Measurements from ENCODE around the gene IL18RAP.

IL18RAP gene, protein sequence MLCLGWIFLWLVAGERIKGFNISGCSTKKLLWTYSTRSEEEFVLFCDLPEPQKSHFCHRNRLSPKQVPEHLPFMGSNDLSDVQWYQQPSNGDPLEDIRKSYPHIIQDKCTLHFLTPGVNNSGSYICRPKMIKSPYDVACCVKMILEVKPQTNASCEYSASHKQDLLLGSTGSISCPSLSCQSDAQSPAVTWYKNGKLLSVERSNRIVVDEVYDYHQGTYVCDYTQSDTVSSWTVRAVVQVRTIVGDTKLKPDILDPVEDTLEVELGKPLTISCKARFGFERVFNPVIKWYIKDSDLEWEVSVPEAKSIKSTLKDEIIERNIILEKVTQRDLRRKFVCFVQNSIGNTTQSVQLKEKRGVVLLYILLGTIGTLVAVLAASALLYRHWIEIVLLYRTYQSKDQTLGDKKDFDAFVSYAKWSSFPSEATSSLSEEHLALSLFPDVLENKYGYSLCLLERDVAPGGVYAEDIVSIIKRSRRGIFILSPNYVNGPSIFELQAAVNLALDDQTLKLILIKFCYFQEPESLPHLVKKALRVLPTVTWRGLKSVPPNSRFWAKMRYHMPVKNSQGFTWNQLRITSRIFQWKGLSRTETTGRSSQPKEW

DNA sequence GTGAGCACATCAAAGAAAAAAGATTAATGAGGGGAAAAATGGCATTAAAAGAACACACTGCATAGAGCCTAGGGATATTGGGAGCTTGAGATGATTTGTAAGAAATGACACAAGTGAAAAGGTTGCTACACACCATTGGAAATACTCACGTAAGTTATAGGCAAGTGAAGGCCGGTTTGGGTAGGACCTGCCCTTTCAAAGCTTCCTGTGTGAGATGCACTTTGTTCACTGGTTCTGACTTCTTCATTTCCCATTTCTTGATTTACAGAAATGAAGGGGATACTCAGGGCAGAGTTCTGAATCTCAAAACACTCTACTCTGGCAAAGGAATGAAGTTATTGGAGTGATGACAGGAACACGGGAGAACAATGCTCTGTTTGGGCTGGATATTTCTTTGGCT lies at the start of gene IL18RAP:
IL18RAP (plus strand) TSS at position 251 of the 400 bp plus-strand sequence; CDS start at position 369, 118 bp downstream.
- no peak for DNase-seq

DNA sequence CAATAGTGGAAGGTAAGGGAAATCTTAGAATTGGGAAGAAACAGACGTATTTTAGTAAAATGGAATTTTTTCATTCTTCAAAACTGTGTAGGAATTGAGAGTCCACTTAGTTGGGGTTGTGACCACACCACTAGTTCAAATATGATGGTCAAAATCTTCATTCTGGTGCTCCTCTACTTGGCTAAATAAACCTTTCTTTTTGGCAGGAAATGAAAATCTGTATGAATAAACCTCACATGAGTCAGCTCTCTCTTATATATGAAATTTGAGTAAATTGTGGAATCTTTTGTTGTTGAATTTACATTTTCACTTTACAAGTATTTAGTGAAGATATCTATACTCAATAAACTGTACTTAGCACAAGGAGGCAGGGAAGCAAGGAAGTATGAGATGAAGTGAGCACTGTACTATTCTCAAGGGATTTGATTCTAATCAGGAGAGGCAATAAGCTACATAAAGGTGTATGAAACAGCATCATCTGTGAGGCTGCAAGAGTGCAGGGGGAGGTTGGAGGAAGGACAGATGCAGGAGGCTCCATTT lies 46.8 kb upstream of the IL18RAP start:
- no peak for DNase-seq

DNA sequence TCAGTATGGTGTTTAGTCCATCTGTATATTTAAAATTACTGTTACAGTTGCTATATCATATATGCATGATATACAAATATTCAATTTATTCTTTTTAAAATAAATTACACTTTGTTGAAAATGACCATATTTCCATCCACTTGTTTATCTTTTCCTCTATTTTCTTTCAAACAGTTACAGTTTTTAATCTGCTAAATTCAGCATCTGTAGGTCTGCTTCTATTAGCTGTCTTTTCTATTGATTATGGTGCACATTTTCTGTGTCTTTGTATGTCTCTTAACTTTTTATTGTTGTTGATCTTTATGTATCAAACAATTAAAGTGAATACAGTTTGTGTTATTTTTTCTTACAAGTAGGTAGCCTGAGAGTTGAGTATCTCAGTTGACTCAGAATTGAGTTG lies 39.2 kb upstream of the IL18RAP start:
- DNase-seq, result no peak

DNA sequence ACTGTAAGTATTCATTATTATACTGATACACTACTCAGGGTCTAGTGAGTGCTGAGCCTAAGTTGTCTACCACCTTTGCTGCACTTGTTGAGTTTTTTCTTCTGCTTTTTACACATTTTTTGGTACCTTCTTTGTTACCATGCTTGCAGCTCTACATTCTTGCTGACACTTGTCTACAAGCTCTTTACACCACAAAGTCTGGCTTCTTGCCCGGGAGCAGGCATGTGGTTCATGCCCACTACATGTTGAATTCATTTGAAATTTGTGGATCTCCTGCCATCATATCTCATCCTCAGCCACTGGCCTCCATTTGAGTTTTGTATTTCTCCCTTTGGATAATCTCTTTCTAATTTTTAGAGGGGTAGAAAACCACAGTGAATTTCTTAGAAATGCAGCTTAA lies 37.4 kb upstream of the IL18RAP start:
- no peak for DNase-seq

DNA sequence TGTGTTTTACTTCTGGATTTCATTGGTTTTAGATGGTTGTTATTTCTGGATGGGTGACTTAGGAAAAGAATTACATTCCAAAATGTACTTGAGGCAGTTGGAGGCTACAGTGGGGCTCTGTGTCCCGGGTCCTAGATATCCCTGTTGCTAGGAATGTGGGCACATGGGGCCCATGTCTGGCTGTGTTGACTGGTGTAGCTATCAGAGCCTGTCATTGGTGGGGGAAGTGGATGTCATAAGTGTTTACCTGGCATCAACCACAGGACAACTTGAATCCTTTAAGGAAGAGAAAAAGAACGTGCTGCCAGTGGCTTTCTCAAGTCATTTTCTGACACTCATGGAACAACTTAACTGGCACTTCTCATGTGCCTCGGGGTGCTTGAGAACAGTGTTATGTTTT lies 37.0 kb upstream of the IL18RAP start:
- DNase-seq, result no peak

DNA sequence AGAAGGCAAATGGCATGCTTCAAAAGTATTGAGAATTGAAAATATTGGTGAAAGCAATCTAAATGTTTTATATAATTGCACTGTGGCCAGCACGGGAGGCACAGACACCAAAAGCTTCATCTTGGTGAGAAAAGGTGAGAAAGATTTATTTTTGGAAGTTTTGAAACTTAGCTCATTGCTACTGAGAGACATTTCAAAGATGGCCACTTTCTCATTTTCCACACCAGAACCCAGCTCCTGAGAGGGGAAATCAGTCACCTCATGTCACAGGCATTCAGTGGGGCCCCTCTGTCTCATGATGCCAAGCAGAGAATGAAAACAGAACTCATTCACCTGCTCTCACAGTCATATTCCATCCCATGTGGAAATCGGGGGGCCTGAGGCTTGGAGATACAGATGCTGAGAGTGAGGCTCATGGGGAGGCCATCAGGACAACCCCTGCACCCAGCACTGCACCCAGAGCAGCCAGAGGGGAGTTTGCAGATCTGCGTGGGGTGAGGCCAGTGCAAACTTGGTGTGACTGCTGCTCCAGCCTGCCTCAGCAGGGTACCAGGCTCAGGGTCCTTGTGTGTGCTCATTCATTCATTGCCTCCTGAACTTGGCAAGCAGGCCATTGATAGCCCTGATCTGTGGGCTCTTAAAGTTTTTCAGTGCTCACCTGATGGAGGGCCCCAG lies 36.0 kb upstream of the IL18RAP start:
- no peak for DNase-seq

DNA sequence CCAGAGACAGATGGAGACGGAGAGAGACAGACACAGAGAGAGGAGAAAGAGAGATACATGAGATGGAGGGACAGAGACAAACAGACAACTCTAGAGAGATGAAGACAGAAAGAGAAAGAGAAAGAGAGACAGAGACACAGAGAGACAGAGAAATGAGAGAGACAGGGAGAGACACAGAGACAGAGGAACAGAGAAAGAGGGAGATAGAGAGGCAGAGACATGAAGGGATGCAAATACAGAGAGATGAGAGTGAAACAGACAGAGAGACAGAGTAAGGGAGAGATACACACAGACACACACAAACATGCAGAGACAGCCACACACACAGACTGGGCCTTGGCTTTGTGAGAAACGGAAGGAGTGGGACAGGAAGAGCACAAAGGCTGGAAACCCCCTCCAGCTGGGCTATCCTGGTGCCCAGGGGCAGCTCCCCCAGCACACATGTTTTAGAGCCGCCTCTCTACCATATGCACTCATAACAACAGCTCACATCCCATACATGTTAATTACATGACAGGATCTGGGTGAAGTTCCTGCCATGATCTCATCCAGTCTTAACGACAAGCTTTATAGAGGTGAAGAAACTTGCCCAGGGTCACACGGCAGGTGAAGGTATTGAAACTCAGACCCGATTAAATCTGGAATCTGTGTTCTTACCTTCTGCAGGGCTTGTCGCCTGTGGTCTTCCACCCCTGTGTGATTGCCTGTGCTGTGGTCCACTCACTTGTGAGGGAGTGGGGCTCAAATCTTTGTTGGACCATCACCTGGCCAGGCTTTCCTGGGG lies 35.0 kb upstream of the IL18RAP start:
- no peak for DNase-seq

DNA sequence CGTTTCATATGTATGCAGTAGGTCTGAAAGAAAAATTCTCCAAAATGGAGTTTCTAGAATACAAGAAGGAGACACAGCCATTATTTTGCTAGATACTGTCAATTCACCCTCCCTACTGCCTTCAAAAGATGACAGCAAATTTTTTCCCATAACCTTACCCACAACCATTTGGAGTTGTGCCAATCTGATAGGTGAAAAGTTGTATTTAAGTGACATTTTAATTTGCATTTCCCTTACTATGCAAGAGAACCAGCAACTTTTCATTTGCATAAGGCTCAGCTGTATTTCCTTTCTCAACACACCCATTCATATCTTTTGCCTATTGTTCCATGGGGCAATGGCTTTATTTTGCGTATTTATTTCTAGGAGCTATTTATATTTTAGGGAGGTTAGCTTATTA lies 31.4 kb upstream of the IL18RAP start:
- no peak for DNase-seq

DNA sequence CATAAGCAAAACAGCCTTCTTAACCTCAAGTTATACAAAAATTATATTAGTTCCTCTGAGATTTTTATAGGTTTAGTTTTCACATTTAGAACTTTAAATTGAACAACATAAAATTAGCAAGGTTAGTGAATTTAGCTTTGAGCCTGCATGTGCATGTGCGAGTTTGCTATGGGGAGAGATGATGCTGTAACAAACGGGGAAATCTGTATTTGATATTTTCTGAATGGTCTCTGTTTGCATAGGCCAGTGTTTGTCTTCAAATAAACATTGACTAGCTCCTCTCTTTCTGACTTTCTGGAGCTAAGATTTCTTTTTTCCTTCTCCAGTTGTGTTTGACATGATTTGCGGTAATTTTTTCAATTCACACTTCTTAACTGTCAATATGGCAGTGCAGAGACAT lies 30.9 kb upstream of the IL18RAP start:
- DNase-seq, result no peak

DNA sequence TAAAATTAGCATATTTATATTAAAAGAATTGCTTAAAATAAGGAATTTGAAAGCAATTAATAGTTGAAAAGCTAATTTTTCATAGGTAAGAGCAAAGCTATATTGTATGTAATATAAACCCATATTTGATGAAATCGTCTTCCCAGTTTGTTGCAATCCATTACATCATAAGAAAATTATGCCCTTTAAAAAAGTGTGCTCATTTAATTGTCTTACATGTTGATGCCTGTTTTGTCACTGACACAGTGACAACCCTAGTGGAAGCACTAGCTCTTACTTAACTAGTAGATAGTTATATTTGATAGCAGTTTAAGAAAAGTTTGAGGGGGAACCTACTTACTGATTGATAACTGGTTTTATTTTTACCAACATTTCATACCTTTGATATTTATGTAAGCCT lies 30.0 kb upstream of the IL18RAP start:
- DNase-seq, result no peak

DNA sequence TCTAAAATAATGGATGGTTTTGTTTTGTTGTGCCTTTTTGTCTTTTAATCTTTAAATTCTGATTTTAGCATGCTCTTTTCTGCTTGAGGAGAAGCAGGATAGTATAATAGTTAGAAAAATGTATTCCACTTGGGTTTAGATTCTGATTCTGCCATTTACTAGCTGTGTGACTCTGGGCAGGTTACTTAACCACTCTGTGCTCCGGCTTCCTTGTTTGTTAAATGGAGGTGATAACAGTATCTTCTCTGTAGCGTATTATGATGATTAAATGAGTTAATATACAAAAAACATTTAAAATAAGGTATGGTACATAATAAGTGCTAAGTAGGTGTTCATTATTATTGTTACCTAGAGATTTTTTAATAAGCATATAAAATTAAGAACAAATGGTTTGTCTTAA lies 26.9 kb upstream of the IL18RAP start:
- DNase-seq, result no peak

DNA sequence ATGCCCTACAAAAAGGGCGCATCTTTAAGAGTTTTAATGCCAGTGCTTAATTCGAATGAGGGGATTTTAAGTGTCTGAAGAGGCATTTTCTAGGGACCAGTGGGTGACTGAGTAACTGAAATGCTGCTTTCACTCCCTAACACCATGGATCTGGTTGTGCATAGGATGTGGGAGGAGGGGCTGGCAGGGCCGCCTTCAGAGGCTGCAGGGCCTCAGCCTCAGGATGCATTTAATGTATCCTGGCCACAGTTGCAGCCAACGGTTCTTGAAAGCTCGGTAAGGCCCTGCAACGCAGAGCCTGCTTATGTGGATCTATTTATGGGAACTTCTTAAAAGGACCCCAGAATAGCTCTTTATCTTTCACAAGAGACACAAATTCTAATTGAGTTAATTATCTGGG lies 25.8 kb upstream of the IL18RAP start:
- no peak for DNase-seq

DNA sequence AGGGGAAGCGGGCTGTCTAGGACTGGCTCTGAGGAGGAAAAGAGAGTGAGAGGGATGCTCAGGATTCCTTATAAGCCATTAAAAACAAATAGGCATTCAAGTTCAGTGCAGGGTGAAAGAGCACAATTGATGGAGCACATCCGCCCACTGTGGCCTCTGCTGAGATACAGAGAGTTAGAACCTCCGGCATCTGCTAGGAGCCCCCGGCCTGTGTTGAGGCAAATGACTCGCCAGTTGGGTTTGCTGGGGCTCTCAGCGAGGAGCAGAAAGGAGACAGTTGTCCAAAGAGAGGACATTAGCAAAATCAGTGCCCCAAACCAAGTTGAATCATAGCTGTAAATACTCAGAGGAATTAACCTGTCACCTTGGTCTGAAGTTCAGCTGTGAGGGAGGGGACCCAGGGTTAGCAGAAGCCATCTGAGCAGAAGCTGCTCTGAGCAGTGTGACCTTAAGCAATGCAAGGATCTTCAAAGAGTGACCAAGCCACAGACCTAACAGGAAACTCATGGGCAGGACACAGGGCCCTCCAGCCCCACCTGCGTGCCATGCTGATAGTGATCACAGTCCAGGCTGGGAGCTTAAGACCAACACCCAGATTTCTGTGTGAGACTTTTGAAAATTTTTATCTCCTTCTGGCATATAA lies 23.3 kb upstream of the IL18RAP start:
- DNase-seq, result peak; percentile 62

DNA sequence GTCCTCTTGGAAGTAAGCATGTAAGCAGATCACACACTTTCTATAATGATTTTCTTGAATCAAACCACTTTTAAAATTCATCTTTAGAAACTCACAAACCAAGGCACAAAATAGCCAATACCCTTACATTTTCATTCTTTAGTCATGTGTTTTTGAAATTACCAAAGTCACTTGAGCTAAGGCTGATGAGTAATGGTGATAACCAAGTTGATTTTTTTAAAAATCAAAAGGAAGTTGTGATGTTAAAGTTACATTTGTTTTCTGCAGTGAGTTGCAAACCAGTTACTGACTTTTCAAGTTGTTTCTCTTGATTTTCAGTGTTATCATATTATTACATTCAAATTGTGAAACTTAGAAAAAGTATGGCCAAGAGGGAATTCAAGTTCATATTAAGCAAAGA lies 21.5 kb upstream of the IL18RAP start:
- DNase-seq, result no peak

DNA sequence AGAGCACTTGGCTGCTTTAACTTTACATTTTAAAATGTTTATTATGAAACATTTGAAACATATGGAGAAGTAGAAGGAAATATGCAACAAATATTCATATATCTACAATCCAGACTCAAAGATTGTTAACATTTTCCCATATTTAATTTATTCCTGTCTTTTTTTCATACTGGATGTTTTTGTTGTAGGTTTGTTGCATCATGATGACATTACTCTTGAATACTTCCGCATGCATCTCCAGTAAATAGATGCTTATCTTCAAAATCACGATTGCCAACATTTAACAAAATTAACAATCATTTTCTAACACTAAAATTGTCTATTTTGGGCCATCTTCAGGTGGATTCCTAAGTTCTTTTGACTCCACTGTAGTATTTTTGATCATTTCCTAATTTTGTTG lies 21.1 kb upstream of the IL18RAP start:
- DNase-seq, result no peak

DNA sequence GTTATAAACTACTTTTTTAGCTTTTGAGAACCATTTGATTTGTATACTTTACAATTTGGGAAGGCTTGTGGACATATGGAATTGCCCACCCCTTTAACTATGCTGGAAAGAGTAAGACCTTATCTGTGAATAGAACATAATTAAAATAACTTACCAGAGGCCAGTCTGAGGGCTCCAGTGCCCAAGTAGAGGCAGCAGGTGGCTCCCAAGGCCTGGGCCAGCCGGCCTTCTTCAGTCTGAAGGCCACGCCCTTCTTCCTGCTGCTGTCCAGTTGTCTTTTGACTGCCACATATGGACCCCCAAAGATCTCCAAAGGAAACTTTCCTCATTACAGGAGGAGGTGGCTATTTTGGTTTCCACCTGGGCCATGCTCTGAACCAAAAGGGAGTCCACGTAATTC lies 12.0 kb upstream of the IL18RAP start:
- no peak for DNase-seq

DNA sequence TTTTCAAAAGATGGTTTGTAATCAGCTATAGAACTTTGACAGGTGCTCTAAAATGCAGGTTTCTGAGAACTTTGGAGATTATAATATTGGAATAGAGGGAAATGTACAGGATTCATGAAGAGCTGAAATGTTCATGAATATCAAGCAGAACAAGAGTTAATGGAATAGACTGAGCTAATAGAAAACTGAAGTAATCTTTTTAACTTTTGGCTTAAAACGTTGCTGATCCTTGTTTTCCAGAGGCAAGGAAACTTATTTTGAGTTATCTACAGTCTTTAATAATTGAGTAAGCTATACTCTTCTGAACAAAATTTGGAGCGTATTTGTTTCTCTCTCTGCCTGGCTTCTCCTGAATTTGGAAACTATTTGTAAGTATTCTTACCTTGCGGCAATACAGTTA lies 10.8 kb upstream of the IL18RAP start:
- no peak for DNase-seq

DNA sequence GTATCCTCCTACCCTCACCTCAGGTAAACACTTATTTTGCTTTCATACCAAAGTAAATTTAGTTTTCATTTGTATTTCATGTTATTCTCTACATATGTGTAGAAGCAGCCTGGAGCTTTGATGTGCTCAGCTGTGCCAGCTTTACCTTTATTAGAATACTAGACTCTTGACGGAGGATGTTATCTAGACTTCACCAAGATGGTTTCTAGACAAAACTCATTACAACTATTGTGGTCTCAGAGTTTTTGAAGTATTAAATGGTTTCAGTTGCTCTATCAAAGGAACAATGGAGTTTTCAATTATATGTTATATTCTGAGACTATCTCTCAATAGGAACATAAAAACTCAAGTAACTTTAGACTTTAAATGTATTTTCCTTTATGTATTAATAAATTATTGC lies 5.0 kb upstream of the IL18RAP start:
- DNase-seq, result no peak

DNA sequence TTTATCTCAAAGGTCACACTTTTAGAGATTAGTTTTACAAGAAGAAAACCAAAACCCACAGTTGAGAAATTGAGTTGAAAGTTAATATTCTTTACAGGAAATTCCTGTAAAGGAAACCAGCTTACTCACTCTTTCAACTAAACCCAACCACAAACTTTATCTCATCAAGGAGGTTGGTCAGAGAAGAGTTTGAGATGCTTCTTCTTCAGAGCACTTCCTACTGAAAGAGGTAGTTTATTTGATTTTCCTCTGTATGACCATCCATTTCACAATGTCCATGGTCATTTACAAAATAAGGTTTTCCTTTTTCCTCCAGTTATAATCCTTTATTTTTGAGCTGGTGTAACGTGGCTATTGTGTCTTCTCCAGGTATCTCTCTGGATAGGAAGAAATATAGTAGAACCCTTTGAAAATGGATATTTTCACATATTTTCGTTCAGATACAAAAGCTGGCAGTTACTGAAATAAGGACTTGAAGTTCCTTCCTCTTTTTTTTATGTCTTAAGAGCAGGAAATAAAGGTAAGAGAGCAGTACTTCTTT lies 4.5 kb upstream of the IL18RAP start:
- DNase-seq, result no peak

DNA sequence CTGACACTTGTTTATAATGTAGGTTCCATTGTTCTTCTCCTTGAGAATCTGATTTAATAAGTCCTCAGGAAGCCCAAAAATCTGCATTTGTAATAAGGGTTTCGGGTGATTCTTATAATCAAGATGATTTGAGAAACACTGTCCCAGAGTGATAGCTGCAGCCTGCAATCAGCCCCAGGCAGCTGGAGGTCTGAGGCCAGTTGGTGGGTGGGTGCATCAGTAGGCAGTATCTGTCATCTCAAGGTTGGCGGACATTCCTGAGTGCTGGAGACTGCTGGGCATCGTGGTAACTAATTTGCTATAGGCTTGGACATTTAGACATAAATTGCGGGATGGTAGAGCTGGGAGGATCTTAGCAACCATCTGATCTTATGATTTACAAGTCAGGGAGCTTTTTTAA lies 2.7 kb upstream of the IL18RAP start:
- no peak for DNase-seq

DNA sequence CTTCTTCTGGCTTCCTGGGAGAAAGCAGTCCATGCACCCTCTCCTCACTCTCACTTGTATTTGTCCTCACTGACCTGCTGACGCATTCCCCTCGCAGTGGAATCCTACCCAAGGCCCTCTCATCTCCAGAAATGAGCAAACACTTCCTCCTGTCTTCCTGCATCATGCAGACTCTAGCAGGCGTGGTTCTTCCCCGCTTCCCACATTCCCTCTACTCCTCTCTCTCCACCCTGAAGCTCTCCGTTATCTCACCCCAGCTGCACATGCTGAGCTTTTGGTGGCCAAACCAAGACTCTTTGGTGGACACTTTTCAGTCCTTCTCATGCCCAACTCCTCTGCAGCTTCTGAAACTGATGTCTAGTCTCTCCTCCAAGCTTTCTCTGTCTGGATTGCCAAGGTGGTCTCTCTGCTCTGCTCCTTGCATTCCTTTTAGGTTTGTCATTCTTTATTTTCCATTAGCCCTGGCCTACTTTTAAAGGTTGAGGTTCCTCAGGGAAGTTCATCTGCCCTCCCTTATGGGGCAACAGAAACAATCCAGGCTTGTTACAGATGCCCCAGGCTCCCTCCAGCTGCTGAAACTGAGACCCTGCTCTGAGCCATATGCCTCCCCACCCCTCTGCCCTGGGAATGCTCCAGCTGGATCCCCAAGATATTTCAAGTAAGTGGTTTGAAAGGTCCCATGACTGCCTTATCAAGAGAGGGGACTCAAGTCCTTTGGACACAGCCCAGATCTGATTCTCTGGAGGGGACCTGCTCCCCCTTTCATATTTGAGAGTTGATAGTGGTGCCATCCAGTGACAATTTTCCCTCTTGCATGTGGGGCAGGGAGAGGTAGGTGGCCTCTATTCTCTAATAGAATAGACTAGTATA lies 835 bp upstream of the IL18RAP start:
- no peak for DNase-seq
